ENCODE results near the gene OAS1. TPM values are rescaled to one million over a fixed set of nuclear protein-coding genes. Genes with fewer than 3 reads are reported as not detected.

Gene OAS1
- total and polyA plus RNA-seq, 2 of the 8 experiments (the other 6 are each of a cell fraction or from before 2014, with no cell fraction given): 0.23 TPM; not detected in 1

- TF ChIP-seq CHD7 (IDR thresholded peaks at IDR 0.05; ENCODE audit: insufficient replicate concordance, low read length) (no peak), POLR2A (IDR thresholded peaks at IDR 0.05; ENCODE audit: control extremely low read depth in 1 of 2, low read depth in 2 of 2, low read length in 2 of 2) (no peak), SP2 (IDR thresholded peaks at IDR 0.05; ENCODE audit: low read length) (no peak), KDM5A (IDR thresholded peaks at IDR 0.05; ENCODE audit: low read length) (no peak), POLR2AphosphoS5 (IDR thresholded peaks at IDR 0.05; ENCODE audit: low read depth, low read length) (no peak), CHD1 (IDR thresholded peaks at IDR 0.05; ENCODE audit: low read depth, low read length) (no peak), TCF12 (IDR thresholded peaks at IDR 0.05; ENCODE audit: low read depth, low read length) (no peak), CBX8 (IDR thresholded peaks at IDR 0.05; ENCODE audit: borderline replicate concordance, low read depth, low read length) (no peak), CEBPB (IDR thresholded peaks at IDR 0.05; ENCODE audit: low read depth, low read length) (no peak)
Observed at GRCh38 chr12:112961536-112961935, 54.8 kb downstream of the OAS1 start (continued).
